G401 (cell line): Measurements from ENCODE around the gene PNMA1. TPM values are rescaled to one million over a fixed set of nuclear protein-coding genes. Genes with fewer than 3 reads are reported as not detected.

Source experiments
- DNase-seq: peaks from one replicate; pipeline ENCODE4 v3.0.0-alpha.2; 2015; ENCODE audit warnings: low spot score
- in situ Hi-C: cut with HindIII; loops from 2 replicates; pipeline ENCODE4 v1.10.0; 2016; ENCODE audit warnings: low sequenced_read_pairs, mixed read lengths
- total RNA-seq: library from RNA; depleted of rRNA; stranded (reverse); fragments of >200 nt; shearing (Covaris generic); gene quantifications from 2 replicates; pipeline ENCODE4 v1.2.3, GENCODE V29; 2014

Gene PNMA1
- total RNA-seq, 1 experiment from 2014 or later = 80.4 TPM

DNA sequence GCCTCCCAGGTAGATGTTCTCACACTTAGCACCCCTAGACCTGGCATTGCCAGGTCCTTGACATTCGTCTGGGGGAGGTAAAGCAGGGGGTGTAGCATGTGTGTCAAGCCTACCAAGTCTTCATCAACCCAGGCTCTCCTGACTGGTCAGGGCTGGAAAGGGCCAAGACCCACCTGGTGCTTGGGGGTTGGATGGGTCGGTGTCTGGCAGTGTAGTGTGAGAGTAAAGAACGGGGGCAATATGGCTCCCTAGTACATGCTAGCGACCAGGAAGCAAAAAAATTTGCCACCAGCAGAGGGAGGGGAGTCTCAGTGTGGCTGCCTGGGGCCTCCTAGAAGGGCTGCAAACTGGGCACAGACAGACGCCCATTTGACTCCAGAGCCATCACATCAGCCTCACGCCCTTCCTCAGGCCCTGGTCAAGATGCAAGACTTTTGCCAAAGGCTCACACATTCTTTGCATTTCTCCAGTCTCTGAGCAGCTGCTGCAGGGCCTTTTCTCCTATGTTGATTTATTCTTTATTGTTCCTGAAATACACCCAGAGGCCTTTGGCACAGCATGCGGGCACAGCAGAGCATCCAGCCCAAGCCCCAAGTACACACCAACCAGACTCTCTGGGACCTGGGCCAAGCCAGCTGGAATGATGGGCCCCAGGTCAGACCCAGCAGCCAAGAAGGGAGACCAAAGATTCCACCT lies 38.3 kb upstream of the PNMA1 start:
- no peak for DNase-seq
- in situ Hi-C loops = no loop called here

DNA sequence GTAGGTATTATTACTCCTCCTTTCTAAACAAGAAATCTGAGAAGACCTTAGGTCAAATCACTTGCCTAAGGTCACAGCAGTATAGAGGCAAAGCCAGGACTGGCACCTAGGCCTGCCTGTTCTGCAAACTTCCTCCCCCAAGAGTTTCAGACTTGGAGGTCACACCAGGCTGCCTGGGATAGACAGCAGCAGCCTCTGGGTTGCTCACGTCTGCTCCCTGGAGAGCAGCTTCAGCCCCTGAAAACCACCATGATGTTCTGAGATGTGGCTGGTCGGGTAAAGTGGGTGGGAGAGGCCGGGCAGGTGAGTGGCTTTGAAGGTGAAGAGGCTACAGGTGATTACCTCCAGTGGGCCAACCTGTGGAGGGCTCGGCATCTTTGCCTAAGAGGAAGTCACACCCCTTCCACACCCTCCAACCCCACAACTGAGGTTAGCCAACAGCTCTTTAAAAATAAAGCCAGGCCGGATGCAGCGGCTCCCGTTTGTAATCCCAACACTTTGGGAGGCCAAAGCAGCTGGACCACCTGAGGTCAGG lies 37.0 kb upstream of the PNMA1 start:
- in situ Hi-C loops = no loop called here

DNA sequence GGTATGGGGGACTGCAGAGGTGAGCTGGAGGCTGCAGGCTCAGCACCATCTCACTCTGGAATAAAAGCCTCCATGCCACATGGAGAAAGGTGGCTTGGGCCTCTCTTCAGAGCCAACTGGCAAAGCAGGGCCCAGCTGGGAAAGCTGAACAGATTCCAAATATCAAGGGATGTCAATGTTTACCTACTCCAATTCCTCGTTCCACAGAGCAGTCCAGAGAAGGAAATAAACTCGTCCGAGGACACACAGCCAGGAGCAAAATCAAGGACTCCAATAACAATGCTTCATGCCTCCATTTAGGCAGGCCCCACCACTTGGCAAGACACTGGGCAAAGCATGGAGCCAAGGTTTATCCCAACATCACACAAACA lies 36.3 kb upstream of the PNMA1 start:
- in situ Hi-C loops = no loop called here
- peak; percentile 87 for DNase-seq

More for the DNA sequence above, 37.0 kb upstream of the PNMA1 start:
- no peak for DNase-seq

DNA sequence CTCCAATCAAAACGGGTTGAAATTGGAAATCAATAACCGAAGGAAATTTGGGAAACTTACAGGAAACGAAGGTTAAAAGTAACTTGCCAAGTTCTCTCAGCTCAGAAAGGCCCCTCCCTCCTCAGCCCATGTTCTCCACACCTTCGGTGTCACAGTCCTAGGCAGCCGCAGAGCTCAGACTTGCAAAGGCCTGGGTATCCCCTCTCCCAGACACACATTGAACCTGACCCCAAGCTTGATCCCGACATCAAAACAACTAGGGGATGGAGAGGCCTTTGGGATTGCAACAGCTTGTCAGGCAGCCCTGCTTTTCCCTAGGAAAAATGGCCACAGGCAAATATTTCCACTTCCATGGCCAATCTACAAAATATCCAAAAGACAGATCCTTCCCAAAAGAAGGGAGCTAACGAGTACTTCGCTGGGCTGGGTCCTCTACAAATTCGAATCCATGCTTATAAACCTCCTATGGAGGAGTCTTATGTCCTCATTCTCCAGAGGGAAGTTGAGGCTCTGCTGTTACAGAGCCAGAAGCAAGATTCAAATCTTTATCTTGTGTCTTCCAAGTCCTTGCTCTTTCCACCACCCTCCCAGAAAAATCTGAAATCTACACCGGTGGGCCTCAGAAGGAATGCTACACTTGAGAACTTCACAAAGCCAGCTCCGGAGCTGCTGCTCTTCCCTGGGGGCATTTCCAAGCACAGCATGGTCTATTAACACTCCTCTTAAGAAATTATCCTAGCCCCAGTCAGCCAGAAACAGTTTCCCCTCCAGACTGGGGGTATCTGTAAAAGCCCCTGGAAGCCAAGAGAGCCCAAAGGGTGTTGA lies 35.7 kb upstream of the PNMA1 start:
- no peak for DNase-seq
- in situ Hi-C loops = no loop called here

DNA sequence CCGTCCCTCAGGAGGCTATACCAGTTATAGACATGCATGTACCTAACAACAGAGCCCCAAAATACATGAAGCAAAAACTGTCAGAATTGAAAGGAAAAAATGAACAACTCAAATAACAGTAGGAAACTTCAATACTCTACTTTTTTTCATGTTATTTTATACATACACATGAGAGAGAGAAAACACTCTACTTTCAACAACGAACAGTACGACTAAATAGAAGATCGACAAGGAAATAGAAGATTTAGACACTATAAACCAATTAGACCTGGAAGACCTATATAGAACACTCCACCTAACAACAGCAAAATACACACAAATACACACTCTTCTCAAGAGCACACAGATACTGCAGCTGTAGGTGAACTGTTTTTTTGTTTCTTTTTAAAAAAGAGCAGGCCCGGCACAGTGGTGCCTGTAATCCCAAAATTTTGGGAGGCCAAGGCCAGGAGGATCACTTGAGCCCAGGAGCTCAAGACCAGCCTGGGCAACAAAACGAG lies 34.7 kb upstream of the PNMA1 start:
- in situ Hi-C loops = no loop called here
- DNase-seq = no peak

DNA sequence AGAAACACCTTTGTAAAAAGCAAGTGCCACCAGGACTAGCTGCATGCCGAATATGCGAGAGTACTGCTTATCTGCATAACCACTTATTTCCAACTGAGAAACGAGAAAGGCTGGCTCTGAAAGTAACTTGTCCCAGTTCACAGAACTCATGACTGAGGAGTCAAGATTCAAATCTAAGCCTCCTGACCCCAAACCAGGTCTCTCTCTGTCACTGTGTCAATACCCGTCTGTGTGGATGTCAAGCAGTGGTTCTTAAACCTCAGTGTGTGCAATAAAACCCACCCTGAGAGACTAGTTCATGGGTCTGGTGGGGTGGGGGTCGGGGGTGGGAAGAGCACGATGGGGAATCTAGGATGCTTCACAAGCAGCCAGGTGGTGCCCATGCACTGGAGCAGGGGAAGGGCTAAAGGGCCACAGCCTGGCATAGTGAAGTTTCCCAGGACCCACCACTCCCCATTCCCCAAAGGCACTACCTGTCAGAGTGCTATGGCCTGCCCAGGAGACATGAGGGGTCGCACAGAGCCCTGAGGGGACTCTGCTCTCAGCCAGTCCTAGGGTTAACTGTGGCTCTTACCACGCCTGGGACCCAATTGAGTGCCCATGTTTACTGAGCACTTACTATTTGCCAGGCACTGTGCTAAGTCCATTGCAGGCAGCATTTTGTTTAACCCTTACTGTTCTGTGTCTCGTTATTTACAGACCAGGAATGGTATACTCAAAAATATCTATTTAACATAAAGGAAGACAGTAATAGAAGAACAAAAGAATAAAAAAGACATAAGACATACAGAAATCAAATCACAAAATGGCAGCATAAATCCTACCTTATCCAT lies 33.4 kb upstream of the PNMA1 start:
- no peak for DNase-seq
- in situ Hi-C loops = no loop called here

DNA sequence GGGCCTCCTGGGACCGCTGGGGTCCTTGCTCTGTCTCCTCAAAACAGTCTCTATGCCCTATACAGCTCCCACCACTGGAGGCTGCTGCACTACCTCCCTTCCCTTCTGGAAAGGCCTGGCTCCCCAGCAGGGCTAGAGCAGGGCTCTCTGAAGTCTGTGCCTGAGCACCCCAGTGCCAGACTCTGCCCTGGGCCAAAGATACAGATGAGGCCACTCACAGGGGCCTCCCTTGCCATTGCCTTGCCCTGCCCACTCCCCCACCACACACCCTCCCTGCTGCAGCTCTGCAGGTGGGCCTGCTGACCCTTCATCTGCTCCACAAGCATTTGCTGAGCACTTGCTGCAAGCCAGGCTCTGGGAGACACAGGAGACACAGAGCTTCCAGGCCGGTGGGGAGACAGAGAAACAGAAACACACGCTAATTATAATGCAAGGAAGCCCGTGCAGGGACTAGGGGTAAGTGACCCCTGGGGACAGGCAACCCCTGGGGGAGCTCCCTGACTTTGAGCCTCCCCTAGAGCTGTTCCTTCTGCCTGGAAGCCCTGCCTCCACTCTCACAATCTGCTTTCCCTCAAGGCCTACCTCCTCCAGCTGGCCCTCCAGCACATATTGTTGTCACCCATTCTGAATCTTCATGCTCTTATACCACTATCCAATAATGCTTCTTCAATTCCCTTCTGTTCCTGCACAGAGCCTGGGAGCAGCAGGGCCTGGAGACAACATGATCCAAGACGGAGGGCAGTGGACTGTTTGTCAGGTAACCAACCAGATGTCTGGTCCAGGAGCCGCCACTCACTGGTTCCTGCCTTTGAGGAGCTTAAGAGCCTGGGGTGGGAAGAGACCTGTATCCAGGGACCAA lies 32.6 kb upstream of the PNMA1 start:
- in situ Hi-C loops = no loop called here
- DNase-seq = no peak

DNA sequence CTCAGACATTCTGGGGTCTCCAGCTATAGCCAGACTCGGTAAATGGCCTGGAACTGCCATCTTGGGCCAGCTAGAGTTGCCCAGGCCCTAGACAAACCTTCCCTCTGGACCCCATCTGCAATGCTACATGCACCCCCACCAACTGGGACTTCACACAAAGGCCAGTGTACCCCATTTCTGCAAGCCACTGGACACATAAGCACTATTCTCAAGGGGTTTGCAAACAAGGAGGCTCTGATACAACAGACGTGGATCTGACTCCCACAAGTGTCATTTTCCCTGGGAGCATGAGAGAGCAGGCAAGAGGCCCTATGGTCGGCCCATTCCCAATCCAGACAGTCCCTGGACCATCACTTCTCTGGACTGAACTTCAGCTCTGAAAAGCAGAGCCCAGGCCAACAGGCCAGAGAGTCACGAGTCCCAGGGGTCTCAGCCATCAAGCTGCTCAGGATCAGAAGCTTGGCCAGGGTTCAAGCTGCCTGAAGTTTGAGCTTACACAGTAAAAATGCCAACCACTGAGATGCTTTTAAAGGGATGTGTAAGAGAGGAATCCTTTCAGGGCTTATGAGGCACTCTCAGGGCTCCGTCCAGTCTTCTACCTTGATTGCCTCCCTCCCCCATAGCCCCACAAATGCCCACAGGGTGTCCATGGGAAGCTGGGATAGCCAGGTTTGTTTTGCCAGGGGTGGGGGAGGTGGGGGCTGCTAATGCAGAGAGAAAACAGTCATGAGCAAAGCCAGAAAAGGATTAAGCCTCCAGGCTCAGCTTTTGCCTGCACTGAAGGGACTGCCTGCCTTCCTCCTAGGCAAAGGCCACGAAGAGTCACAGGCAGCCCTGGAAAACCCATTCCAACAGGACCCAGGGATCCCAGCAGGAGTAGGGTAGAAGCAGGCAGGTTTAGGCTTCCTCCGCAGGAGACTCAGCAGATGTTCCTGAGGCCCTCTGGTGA lies 31.7 kb upstream of the PNMA1 start:
- in situ Hi-C loops = no loop called here
- no peak for DNase-seq

DNA sequence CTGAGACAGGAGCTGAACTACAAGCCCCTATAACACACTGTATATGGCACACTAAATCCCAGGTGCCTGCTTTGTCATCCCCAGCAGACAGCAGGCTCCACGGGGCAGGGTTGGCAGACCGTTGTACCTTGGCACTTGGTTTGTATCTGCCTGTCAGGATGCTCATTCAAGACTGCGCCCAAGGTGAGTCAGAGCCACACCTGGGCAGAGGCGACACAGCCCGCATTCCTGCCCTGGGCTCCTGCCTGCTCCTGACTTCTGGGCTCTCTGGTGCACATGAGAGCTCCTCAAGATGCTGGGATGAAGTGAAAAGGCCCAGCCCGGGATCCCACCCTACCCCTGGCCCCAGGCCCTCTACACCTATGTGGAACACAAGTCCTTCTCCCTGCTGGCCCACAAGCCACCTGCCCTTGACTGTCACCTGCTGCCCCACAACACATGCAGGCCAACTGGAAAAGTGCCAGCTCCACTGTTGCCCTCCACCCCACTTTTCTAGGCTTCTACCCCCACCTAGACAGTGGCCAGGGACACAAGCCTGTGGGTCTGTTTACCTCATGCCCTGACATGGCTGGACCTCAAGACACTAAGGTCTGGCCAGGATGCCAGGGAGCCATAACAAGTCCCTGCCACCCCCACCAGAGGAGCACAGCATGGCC lies 30.8 kb upstream of the PNMA1 start:
- in situ Hi-C loops = no loop called here
- DNase-seq = no peak

DNA sequence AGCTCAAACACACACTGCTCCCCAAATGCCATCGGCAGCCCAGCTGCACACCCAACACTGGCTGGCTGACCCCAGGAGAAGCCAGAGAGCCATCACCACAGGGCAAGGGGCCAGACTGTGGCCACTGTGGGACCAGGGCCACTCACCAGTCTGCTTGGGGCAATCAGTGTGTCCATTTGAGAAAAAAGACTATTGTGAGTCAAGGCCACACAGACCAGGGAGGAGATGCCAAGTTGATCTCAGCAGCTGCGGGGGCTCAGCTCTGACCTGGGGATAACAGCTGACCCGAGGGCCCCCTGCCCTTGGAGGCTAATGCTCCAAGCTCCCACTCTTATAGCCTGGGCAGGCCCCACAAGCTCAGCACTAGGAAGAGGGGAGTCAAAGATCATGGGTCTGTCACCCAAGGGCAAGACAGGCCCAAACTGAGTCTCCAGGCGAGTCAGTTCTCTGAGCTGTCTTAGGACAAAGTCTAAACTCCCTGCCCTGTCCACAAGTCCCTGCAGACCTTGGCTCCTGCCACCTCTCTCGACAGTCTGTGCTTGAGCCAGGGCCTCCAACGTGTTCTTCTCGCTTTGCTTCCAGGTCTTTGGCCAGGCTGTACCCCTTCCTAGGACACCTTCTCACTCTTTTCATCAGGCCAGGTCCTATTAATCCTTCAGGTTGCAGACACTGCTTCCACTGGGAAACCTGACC lies 30.1 kb upstream of the PNMA1 start:
- in situ Hi-C loops = no loop called here
- DNase-seq = no peak

DNA sequence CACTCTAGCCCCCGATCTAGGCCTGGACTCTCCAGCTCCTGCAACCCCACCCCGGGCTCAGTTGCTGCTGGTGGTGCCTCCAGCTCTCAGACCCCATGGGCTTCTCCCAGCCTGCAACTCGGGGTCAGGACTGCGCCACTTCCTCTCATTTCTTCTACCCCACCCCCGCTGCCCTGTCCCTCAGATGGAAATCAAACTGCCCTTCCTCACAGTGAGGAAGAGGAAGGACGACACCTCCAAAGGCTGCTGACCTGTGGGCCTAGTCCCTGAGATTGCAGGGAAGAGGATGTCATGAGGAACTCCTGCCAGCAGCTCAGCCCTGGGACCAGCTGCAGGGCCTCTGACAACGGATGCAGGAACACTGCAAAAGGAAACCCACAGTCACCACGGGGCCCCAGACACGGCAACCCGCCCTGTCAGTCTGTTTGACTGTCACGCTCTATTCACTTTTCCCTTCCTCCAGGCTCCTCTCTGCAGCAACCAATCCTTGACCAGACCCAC lies 29.3 kb upstream of the PNMA1 start:
- no peak for DNase-seq
- in situ Hi-C loops = no loop called here

DNA sequence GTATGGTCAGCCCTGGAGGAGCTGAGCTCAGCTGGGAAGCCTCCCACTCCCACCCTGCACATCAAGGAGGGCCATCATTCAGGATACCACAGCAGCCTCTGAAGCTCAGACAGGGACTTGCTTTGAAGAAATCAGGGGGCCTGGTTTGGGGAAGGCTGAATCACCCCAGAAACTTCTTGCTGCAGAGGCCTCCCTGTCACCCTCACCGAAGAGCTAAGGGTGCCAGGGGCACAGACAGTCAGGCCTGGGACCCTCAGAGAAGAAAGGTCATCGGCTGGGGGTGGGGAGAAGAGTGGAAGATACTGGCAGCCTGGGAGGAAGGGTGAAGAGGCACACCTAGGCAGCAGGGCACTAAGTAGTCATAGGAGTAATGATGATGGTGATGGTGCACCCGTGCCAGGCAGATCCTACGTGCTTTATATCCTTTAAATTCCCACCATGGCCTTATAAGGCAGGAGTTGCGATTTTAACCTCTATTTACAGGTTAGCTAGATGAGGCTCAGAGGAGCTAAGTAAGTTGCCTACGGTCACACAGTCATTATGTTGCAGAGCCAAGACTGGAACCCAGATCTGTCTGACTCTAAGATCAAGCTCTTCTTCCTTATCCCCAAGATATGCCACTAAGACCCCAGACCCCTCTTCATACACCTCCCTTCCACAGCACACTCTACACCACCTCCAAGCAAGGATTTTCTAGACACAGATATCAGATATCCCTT lies 28.5 kb upstream of the PNMA1 start:
- DNase-seq = no peak
- in situ Hi-C loops = no loop called here

DNA sequence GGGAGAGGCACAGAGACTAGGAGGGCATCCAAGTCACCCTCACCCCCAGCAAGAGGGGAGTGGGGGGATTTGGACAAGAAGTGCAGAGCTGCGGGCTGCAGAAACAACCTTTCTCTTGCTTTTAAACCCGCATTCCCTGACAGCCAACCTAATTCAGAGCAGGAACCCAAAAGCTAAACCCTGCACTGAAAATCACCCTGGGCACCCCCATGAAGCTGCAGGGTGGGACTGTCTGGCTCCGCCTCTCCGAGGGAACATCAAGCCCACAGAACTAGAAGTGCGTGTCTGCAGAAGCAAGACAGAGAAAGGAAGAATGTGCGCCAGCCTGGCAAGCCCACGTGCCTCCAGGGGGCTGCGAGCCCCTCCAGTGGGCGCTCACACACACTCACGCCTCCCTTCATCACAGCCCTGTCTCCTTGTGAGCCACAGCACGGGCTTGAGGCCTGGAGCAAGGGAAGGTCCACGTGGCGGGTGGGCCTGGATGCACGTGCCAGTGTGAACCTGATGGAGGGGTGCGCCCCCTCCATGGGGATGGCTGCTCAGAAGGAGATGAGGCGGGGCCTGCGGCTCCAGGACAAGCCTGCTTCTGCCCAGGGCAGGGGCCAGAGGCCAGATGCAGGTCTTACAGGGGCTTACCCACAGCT lies 27.8 kb upstream of the PNMA1 start:
- in situ Hi-C loops = no loop called here
- no peak for DNase-seq

DNA sequence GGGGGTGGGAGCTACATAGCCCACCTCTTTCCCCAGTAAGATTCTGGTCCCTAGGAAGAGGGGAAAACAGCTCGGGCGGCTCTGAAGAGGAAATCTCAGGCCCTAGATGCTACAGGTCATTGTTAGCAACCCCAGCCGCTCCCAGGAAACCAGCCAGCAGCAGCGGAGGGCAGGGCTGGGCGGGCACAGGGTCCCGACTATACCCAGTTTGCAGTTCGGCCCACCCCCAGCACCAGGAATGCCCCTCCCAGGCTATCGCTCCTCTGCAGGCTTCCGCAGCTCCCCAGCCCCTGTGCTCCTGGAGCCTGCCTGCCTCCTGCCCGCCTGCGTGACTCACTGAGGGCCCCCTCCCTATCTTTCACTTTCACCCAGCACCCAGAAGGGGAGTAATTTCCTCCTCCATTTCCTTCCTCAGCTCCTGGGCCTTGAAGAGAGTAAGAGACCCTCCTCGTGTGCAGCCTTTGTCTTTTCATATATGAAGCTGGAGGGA lies 27.2 kb upstream of the PNMA1 start:
- in situ Hi-C loops = no loop called here
- no peak for DNase-seq

DNA sequence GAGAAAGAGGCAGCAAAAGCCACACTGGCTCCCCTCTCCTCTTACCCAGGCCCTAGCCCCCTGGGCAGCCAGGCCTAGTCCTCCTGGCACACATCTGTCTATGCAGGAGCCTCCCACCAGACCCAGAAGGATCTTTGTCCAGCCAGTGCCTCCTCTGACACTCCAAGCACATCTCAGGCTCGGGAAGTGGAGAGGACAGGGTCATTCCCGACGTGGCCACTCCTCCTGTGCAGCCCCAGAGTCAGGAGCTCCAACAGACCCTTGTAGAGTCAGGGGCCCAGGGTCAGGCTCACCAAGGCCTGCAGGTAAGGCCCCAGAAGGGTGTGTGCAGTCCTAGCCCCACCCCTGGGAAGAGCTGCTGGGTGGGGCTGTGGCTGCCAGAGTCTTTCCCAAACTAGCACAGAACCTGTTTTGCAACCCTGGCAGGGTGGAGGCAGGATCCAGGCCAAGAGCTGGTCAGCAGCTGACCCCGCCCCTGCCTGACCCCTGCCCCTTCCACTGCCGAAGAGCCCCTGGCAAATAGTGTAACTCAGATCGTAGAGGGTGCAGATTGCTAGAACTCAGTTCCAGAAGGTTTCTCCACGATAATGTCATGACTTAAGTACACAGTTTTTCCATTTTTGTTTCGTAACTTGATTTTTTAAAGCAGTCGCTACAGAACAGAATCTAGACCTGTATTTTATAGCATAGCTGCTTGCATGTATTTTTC lies 26.6 kb upstream of the PNMA1 start:
- in situ Hi-C loops = no loop called here
- DNase-seq = no peak
